GM18511 (cell line): Measurements from ENCODE around the gene WDFY1.
"Not testable (repeated sequence)": the region's sequence is repeated elsewhere in the genome, so short reads cannot be mapped to it uniquely, and the experiment has no call there.

ENCODE experiments used
- ATAC-seq: cut with Tn5 transposase; IDR thresholded peaks from one replicate; pipeline ENCODE4 v1.9.1; 2021; ENCODE audit warnings: mild to moderate bottlenecking, moderate library complexity; ENCODE audit not compliant: unreplicated experiment

The WDFY1 gene

GRCh38 chr2:223900531-223900930 is 44.6 kb downstream of the WDFY1 start:
- ATAC-seq = no peak

DNA sequence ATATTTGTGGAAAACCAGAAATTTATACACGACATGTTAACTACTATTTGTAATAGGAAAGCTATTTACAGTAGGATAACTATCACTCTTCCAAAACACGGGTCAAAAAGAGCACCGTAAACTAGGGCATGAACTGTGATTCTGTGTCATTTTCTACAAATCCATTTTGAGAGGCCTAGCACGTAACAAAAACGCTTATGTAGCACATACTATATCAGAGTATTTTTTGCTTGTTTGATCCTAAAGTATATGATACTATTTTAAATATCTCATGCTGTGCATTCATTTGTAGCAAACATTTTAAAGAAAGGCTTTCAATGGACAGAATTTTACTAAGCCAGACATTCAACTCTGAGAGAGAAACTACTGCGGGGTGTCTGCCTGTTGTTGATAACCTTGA is 45.1 kb downstream of the WDFY1 start:
- no peak for ATAC-seq

DNA sequence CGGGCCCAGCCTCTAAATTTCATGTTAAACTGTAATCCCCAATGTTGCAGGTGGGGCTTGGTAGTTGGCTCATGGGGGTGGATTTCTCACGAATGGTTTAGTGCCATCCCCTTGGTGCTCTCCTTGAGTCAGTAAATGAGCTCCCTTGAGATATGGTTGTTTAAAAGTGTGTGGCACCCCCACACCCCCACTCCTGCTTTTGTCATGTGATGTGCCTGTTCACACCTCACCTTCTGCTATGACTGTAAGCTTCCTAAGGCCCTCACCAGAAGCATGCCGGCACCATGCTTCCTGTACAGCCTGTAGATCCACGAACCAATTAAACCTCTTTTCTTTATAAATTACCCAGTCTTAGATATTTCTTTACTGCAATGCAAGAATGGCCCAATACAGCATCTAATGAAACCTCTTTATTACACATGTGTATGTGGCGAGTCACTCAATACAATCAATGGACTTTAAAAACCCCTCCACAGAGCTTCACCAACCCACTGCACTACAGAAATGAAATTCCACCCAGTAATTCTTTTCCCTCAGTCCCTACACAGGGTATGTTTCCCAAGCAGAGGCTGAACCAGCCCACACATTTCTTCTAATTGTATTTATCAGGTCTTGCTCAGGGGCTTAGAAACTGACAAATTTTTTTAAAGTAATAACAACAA is 47.3 kb downstream of the WDFY1 start:
- no peak for ATAC-seq

- ATAC-seq = peak; percentile 64
Observed at GRCh38 chr2:223896833-223897311, 48.3 kb downstream of the WDFY1 start.

GRCh38 chr2:223894968-223895367 is 50.2 kb downstream of the WDFY1 start:
- no peak for ATAC-seq

DNA sequence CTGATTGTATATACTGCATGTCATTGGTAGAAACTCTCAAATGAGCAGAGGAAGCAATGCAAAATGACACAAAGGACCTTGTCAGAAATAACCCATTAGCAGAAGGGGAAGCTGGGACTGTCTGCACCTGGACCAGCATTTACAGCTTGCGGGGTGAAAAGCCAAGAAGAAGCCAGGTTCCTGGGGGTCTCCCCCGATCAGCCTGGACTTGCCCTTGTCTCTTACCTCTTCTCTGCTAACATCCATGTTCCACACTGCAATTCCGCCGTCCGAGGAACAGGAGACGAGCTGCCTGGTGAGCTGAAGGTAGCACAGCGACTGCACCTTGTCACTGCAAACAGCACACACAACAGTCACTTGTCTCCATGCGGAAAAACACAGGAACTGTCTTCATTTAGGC is 51.1 kb downstream of the WDFY1 start:
- ATAC-seq = no peak

- no peak for ATAC-seq
Observed at GRCh38 chr2:223890721-223891120, 54.4 kb downstream of the WDFY1 start.

DNA sequence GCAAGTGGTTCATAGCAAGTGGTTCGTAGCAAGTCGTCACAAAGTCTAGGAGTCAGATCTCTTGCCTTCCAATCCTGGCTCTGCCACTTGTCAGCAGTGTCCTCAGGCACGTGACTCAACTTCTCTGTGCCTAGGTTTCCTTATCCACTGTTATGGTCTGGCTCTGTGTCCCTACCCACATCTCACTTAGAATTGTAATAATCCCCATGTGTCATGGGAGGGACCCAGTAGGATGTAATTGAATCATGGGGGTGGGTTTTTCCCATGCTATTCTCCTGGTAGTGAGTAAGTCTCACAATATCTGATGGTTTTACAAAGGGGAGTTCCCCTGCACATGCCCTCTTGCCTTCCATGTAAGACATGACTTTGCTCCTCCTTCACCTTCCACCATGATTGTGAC is 55.9 kb downstream of the WDFY1 start:
- no peak for ATAC-seq

GRCh38 chr2:223888251-223888650 is 56.9 kb downstream of the WDFY1 start:
- ATAC-seq = no peak

GRCh38 chr2:223887127-223887526 is 58.0 kb downstream of the WDFY1 start:
- no peak for ATAC-seq

DNA sequence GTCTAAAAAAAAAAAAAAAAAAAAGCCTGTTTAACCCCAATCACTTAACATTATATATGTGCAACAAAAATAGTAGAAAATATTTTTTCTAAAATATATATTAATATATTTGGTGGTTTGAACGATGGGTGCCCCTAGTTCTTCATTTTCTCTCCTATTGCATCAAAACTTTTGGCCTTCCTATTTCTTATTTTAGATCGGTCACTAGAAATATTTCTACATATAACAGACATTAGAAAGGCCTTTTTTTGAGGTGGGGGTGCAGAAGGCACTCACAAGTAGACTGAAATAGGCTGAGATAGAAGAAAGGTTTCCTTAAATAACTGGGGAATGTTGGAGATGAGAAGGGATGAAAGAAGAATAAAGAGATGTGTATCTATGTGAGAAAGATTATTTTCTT is 58.4 kb downstream of the WDFY1 start:
- ATAC-seq = no peak

DNA sequence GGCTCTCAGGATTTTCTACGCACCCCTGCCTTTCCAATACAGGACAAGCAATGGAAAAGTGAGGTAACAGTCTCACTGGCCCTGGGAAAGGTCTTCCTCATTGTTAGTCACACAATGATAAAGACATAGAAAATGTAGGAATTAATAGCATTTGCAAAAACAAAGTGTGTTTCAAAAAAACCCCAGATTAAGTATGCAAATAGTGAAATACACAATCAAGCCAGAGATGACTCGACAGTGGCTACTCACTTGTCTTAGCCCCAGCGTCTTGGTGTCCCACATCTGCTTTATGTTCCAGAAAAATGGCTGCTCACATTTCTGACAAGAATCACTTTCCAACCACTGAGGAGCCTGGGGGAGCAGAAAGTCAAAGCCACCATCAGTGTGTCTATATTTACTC is 60.7 kb downstream of the WDFY1 start:
- ATAC-seq = peak; percentile 89

DNA sequence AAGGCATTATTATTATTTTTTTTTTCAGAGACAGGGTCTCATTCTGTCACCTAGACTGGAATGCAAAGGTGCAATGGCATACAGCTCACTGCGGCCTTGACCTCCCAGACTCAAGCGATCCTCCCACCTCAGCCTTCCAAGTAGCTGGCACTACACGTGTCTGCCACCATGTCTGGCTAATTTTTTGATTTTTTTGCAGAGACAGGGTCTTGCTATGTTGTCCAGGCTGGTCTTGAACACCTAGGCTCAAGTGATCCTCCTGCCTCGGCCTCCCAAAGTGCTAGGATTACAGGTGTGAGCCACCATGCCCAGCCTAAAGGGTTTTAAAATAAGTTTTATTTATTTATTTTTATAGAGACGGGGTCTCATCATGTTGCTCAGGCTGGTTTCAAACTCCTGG is 62.4 kb downstream of the WDFY1 start:
- no peak for ATAC-seq

GRCh38 chr2:223880796-223881195 is 64.3 kb downstream of the WDFY1 start:
- no peak for ATAC-seq

DNA sequence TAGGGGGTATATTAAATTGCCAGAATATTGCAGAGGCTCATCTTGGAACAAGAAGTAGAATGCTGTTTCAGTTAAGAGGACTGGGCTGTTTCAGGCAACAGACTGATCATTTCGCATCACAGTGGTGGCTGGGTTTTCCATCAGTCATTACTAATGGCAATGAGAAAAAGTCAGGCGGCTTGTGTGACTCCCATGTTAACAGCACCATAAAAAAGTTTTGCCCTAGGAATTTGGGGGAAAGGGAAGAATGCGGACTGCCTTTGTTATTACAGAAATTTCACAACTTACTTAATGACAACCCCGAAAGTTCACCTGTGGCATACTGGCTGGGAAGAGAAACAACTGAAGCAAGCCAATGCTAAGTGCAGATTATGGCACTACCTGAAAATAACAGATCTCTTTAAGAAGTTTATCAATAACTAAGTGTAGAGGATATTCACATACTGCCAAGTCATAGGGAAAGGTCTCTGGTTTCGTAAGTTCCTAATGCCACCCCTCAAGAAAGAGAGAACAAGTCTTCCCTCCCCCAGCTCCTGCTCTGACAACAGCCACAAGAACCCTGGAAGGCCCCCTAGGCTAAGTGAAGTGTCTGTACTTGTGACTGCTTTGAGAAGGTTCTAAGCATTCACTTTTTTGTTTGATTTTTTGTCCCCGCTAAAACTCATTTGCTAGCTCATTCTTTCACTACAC is 67.3 kb downstream of the WDFY1 start:
- peak; percentile 85 for ATAC-seq

DNA sequence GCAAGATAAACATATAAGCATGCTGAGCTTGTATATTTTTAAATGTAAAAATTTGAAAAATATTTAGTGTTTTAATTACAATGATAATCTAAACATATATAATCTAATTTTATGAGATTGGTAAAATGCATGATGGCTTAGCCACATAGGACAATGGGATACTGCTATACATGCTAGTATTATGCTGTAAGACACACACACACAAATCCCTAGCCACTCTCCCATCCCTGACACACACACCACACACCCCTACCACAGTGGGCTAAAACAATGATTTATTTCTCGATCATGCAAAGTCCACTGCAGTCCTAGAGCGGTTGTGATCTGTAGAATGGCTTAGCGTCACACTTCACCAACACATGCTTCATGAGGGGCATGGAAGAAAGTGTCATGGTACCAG is 71.5 kb downstream of the WDFY1 start:
- no peak for ATAC-seq

- not testable (repeated sequence) for ATAC-seq
Observed at GRCh38 chr2:223872772-223873171, 72.4 kb downstream of the WDFY1 start.

- ATAC-seq = not testable (repeated sequence)
Observed at GRCh38 chr2:223871661-223872060, 73.5 kb downstream of the WDFY1 start.

DNA sequence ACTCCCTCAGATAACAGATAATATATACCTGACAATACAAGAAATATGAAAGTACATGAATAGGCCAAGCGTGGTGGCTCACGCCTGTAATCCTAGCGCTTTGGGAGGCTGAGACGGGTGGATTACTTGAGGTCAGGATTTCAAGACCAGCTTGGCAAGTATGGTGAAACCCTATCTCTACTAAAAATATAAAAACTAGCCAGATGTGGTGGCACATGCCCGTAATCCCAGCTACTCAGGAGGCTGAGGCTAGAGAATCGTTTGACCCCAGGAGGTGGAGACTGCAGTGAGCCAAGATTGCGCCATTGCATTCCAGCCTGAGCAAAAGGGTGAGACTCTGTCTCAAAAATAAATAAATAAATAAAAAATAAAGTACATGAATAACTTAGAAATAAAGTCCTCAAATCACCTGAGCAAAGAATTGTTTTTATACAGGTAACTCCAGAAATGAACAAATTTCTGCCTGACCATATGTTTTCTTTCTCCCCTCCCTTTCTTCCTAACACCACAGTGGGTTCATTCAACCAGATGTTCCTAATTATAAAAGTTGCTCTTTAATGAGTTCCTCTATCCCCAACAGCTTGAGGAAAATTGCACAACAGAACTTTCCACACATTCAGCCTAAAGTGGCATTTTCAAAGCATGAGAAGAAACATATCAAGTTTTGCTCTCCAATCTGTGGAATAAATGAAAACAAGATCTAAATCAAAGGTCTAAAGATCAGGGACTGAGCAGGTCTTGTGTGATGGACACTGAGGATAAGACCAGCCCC is 74.1 kb downstream of the WDFY1 start:
- ATAC-seq = no peak

- ATAC-seq = peak; percentile 67
Observed at GRCh38 chr2:223868005-223868404, 77.1 kb downstream of the WDFY1 start.

- ATAC-seq = peak; percentile 49
Observed at GRCh38 chr2:223865907-223866508, 79.1 kb downstream of the WDFY1 start.
